Endothelial cell of umbilical vein (primary cell): ENCODE measurements around the gene RDX. TPM values are rescaled to one million over a fixed set of nuclear protein-coding genes. Genes with fewer than 3 reads are reported as not detected.

ENCODE experiments used
- BruUV-seq: library from RNA; stranded (reverse); fragments of 400-500 nt; replicated peaks from 2 replicates; lab custom pipeline; 2021; lab: Mats Ljungman, UMichigan
- CTCF ChIA-PET: fragments of 300-600, 350-600 bp; sonication (Branson Sonifier 250); formaldehyde crosslinking; loops from one replicate; lab custom pipeline; 2021; ENCODE audit warnings: antibody characterized with exemption, inconsistent platforms; lab: Charles Lee
- POLR2A ChIA-PET: fragments of 300-600, 350-600 bp; sonication (Branson Sonifier 250); formaldehyde crosslinking; loops from one replicate; lab custom pipeline; 2021; ENCODE audit warnings: antibody characterized with exemption, inconsistent platforms; lab: Charles Lee
- DNase-seq: peaks from one replicate; pipeline ENCODE4 v3.0.0-alpha.2; 2011; ENCODE audit warnings: low read depth, low spot score
- FAIRE-seq: peaks from 2 replicates; lab custom pipeline; 2011; peaks lifted over from hg19 to GRCh38; lab: Jason Lieb, UNC
- H2AFZ ChIP-seq: 2 replicates; pipeline ENCODE4 v1.6.0; 2012; ENCODE audit warnings: low read depth, low read length, control low read depth, inconsistent platforms
- H3K27ac ChIP-seq: 2 replicates; pipeline ENCODE4 v1.5.1; 2011; ENCODE audit warnings: low read depth, mild to moderate bottlenecking, control low read depth, low read length, moderate library complexity; ENCODE audit not compliant: insufficient read depth
- H3K27me3 ChIP-seq, 2 experiments: 2 replicates each; pipeline versions ENCODE4 v1.6.0 to v1.6.1; 2011; ENCODE audit warnings: low read length in 2 of 2, mixed read lengths in 1 of 2; ENCODE audit not compliant: control insufficient read depth in 2 of 2, insufficient read depth in 2 of 2
- H3K36me3 ChIP-seq, 2 experiments: 2 replicates in 1 of 2; 3 replicates in 1 of 2; pipeline ENCODE4 v1.5.1; 2011; ENCODE audit warnings: low read length in 2 of 2, mild to moderate bottlenecking in 1 of 2, moderate library complexity in 1 of 2; ENCODE audit not compliant: control insufficient read depth in 2 of 2, insufficient read depth in 2 of 2; ENCODE audit errors: extremely low read depth in 1 of 2
- H3K4me1 ChIP-seq: 3 replicates; pipeline ENCODE4 v1.5.1; 2011; ENCODE audit warnings: mild to moderate bottlenecking, low read length; ENCODE audit not compliant: control insufficient read depth, insufficient read depth; ENCODE audit errors: extremely low read depth
- H3K4me2 ChIP-seq: 2 replicates; pipeline ENCODE4 v1.6.1; 2011; ENCODE audit warnings: low read length, control low read depth, mixed read lengths; ENCODE audit not compliant: insufficient read depth
- H3K4me3 ChIP-seq, 3 experiments: fragments of 200-600 bp in 1 of 3; sonication (generic), shearing (Covaris generic) in 1 of 3; replicated peaks in 1 of 3; 2 replicates each; pipeline ENCODE4 v1.5.1; 2011 to 2016; ENCODE audit warnings: control low read depth in 3 of 3, low read length in 3 of 3, mild to moderate bottlenecking in 2 of 3, inconsistent platforms in 1 of 3, low read depth in 1 of 3, moderate library complexity in 1 of 3; ENCODE audit not compliant: insufficient read depth in 1 of 3
- H3K79me2 ChIP-seq: 2 replicates; pipeline ENCODE4 v1.6.0; 2012; ENCODE audit warnings: low read length, inconsistent platforms; ENCODE audit not compliant: control insufficient read depth, insufficient read depth
- H3K9ac ChIP-seq: replicated peaks from 2 replicates; pipeline ENCODE3; 2011; ENCODE audit warnings: low read length, control low read depth; ENCODE audit not compliant: insufficient read depth; ENCODE audit errors: extremely low read depth
- H3K9me1 ChIP-seq: replicated peaks from 3 replicates; pipeline ENCODE4 v1.6.0; 2011; ENCODE audit warnings: mild to moderate bottlenecking, low read length; ENCODE audit not compliant: control insufficient read depth, insufficient read depth; ENCODE audit errors: extremely low read depth
- H3K9me3 ChIP-seq: replicated peaks from 2 replicates; pipeline ENCODE4 v1.5.1; 2012; ENCODE audit warnings: low read length, inconsistent platforms; ENCODE audit not compliant: control insufficient read depth, insufficient read depth
- H4K20me1 ChIP-seq: replicated peaks from 2 replicates; pipeline ENCODE3; 2011; ENCODE audit warnings: mild to moderate bottlenecking, low read length; ENCODE audit not compliant: control insufficient read depth, insufficient read depth; ENCODE audit errors: extremely low read depth
- CTCF ChIP-seq, 2 donors: IDR thresholded peaks; 1 replicate in 1 of 2; 2 replicates in 1 of 2; pipeline ENCODE4 v1.5.1; 2011; ENCODE audit warnings: low read length in 2 of 2, mild to moderate bottlenecking in 2 of 2, moderate library complexity in 2 of 2, control low read depth in 1 of 2, inconsistent platforms in 1 of 2, low read depth in 1 of 2; ENCODE audit not compliant: insufficient read depth in 1 of 2; ENCODE audit errors: extremely low read depth in 1 of 2
- EZH2 ChIP-seq: IDR thresholded peaks from 2 replicates; pipeline ENCODE4 v1.6.1; 2012; ENCODE audit warnings: borderline replicate concordance, low read depth, mild to moderate bottlenecking, moderate library complexity, low read length, inconsistent platforms; ENCODE audit not compliant: severe bottlenecking
- FOS ChIP-seq: IDR thresholded peaks from 2 replicates; pipeline ENCODE4 v1.6.1; 2011; ENCODE audit warnings: mild to moderate bottlenecking, low read length, moderate library complexity, borderline replicate concordance; ENCODE audit not compliant: insufficient read depth
- GATA2 ChIP-seq: IDR thresholded peaks from 2 replicates; pipeline ENCODE4 v1.7.0; 2011; ENCODE audit warnings: low read depth, mild to moderate bottlenecking, moderate library complexity, mixed read lengths, low read length; ENCODE audit not compliant: insufficient read length, insufficient read depth
- JUN ChIP-seq: IDR thresholded peaks from 2 replicates; pipeline ENCODE4 v1.6.1; 2011; ENCODE audit warnings: borderline replicate concordance, low read depth; ENCODE audit not compliant: insufficient read length, insufficient read depth
- MAX ChIP-seq: IDR thresholded peaks from 2 replicates; pipeline ENCODE4 v1.6.1; 2011; ENCODE audit not compliant: insufficient read depth, insufficient read length
- MYC ChIP-seq: IDR thresholded peaks from one replicate; pipeline ENCODE4 v1.6.1; 2011; ENCODE audit warnings: mild to moderate bottlenecking, low read depth, low read length
- POLR2A ChIP-seq: IDR thresholded peaks from 2 replicates; pipeline ENCODE4 v1.6.1; 2012; ENCODE audit warnings: low read depth, mild to moderate bottlenecking, control low read depth, low read length
- POLR2AphosphoS5 ChIP-seq: IDR thresholded peaks from 2 replicates; pipeline ENCODE4 v1.6.1; 2012; ENCODE audit warnings: low read depth, mild to moderate bottlenecking, control low read depth, low read length, moderate library complexity; ENCODE audit not compliant: insufficient read depth
- dilution Hi-C: fragments of 300-500 bp; cut with MboI; formaldehyde crosslinking; loops from one replicate; pipeline ENCODE4 v1.15.0; 2019; ENCODE audit warnings: low sequenced_read_pairs; ENCODE audit not compliant: extremely low pct_ligation_motif_present
- intact Hi-C: fragments of 100-400 bp; cut with micrococcal nuclease; formaldehyde crosslinking; loops from one replicate; pipeline ENCODE4 v1.10.0; 2022
- polyA plus RNA-seq, 4 experiments: library from polyadenylated mRNA; depleted of rRNA in 3 of 4; stranded (reverse) in 3 of 4; unstranded in 1 of 4; fragments of >200 nt; gene quantifications; 2 replicates each; pipeline versions ENCODE4 v1.2.1 to v1.2.3, GENCODE V29; 2011 to 2012; ENCODE audit warnings: missing spikeins in 1 of 4
- total RNA-seq: library from RNA; stranded (reverse); gene quantifications from 2 replicates; pipeline ENCODE4 v1.2.3, GENCODE V29; 2021

Gene RDX
- total and polyA plus RNA-seq, 2 donors (not counting 3 experiments of a cell fraction or from before 2014, with no cell fraction given), result 47.9 to 280 TPM

DNA sequence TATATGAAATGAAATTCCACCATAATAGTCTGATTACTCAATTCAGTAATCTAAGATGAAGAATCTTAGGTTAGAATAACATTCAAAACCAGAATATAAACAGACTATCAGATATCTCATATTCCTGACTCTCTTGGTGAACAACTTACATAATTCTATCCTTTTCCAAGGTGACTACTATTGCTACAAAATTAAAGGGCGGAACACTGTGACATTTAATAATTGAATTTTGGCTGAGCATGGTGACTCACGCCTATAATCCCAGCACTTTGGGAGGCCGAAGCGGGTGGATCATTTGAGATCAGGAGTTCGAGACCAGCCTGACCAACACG lies 34.4 kb downstream of the RDX start:
- BruUV-seq, result no TSS peak
- dilution Hi-C loops, result no loop called here
- TF ChIP-seq POLR2AphosphoS5 (no peak), GATA2 (no peak), POLR2A (no peak), CTCF (IDR thresholded peaks at IDR 0.05; ENCODE audit: extremely low read depth in 1 of 2, insufficient read depth in 1 of 2, low read depth in 1 of 2, low read length in 2 of 2) (no peak), MYC (no peak), MAX (no peak), EZH2 (no peak), JUN (no peak), FOS (no peak)
- intact Hi-C loops, result no loop called here
- Histone ChIP-seq H3K27ac (no peak overlapping the region), H3K27me3 (no peaks in the 10 kb centered on the region), H3K9me3 (no peaks in the 10 kb centered on the region), H2AFZ (no peak overlapping the region), H3K4me1 (peaks cover 9% of the 10 kb centered on the region), H3K4me2 (no peak overlapping the region), H3K79me2 (peaks cover 31% of the 10 kb centered on the region), H3K36me3 (peaks cover 4 to 25% of the 10 kb centered on the region in 2 experiments), H3K9me1 (no peaks in the 10 kb centered on the region), H4K20me1 (no peaks in the 10 kb centered on the region), H3K9ac (no peak overlapping the region), H3K4me3 (no peak overlapping the region)
- ChIA-PET CTCF (no interaction called here), POLR2A (no interaction called here)
- FAIRE-seq (no peak), DNase-seq (no peak)
